GM10266 (cell line): Measurements from ENCODE around the gene THOP1.

Experiments
- DNase-seq: peaks from one replicate; pipeline ENCODE4 v3.0.0; 2012; ENCODE audit errors: extremely low spot score
- TF ChIP-seq, protein P1 (sequence below): IDR thresholded peaks from 2 replicates; pipeline ENCODE4 v1.5.1; 2012; ENCODE audit warnings: mild to moderate bottlenecking, low read depth; ENCODE audit not compliant: control insufficient read depth, insufficient read depth; ENCODE audit errors: missing control alignments

THOP1 gene

DNA sequence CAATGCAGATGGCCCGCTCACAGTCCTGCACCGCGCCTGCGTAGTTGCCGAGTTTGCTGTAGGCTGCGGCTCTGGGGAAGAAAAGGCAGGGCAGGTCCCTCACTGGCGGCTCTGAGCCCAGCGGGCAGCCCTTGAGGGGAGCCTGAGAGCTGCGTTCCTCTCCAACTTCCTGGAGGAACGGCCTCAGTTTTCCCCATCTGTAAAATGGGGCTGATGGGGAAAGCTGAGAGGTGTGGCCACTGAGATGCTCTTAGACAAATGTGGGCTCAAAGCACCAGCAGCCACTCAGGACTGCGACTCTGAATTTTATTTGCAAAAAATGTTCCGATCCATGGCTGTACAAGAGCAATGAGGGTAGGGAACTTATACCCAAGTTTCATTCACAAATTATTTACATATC lies 21.6 kb upstream of the THOP1 start:
- no peak for DNase-seq
- TF ChIP-seq, protein P1, sequence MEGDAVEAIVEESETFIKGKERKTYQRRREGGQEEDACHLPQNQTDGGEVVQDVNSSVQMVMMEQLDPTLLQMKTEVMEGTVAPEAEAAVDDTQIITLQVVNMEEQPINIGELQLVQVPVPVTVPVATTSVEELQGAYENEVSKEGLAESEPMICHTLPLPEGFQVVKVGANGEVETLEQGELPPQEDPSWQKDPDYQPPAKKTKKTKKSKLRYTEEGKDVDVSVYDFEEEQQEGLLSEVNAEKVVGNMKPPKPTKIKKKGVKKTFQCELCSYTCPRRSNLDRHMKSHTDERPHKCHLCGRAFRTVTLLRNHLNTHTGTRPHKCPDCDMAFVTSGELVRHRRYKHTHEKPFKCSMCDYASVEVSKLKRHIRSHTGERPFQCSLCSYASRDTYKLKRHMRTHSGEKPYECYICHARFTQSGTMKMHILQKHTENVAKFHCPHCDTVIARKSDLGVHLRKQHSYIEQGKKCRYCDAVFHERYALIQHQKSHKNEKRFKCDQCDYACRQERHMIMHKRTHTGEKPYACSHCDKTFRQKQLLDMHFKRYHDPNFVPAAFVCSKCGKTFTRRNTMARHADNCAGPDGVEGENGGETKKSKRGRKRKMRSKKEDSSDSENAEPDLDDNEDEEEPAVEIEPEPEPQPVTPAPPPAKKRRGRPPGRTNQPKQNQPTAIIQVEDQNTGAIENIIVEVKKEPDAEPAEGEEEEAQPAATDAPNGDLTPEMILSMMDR = no peak

DNA sequence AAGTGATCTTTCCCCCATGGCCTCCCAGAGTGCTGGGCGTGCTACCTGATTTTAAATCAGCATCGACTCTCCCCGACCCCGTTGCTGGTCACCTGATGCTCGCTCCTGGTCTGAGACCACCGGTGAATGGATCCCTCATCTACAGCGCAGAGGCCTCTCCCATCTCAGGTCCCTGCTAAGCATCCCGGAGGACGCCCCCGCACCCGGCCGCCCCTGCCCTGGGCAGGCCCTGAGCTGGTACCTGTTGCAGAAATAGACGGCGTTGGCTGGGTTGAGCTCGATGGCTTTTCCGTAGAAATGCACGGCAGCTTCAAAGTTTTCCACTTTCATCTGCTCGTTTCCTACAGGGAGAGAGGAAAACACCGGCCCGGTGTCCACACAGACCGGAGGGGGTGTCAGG lies 20.4 kb upstream of the THOP1 start:
- no peak for DNase-seq
- TF ChIP-seq, protein P1 = no peak

DNA sequence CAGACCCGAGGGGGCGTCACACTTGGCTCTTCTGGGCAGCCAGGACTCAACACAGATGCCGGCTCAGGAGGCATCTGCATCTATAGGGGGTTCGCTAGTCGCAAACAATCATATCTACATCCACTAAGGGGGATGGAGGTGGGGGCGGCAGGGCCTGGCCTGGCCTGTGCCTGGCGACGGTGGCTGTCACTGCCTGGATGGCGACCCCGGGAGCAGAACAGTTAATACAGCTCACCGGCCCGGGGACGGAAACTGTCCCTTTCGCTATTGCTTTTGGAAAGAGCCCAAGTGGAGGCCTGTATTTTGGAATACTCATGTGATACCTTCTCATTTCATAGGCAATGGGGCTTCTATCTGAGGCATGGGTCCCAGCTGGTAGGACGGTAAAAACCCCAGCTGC lies 19.9 kb upstream of the THOP1 start:
- TF ChIP-seq, protein P1 = no peak
- DNase-seq = no peak

DNA sequence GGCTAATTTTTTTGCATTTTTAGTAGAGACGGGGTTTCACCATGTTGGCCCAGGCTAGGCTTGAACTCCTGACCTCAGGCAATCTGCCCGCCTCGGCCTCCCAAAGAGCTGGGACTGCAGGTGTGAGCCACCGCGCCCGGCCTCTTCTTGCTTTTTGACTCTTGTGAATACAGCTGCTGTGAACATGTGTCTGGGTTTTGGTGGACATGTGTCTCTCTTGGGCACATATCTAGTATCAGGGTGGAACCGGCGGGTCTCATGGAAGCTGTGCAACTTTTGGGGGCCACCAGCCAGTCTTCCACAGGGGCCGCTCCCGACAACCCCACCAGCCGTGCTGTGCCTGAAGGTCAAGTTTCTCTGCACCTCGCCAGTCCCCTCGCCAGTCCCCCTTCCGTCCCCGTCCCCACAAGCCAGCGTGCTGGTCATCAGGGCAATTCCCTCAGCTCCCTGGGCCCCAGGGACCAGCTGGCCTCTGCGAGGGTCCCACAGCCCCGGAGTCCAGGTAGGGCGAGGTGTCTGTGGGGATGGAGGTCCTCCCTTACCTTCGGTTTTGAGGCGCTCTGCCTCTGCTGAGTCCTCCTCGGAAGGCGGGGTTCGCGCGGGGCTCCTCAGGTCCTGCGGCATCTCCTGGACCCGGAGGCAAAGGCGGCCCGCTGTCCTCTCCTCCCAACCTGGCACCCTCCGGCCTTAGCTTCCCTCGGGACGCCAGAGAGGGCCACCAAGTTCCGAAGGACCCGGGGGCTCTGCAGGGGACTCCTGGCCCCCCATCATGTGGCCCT lies 18.5 kb upstream of the THOP1 start:
- TF ChIP-seq, protein P1 = no peak

DNA sequence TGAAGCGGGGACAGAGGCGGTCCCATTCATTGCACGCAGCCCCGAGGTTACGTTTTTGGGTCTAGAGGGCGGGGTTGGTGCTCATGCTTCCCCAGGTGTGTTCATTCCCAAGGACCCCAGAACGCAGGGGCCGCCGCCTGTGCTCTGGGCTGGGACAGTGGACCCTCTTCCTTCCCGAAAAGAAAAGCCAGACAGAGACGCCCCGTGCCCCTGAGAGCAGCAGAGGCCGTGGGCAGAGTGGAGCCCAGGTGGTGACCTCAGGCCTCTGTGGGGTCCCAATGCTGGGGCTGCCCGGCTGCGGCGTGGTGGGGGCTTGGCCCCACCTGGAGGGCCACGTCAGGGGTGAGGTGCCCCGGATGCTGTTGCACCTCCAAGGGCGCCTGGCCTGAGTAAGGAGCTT lies 17.6 kb upstream of the THOP1 start:
- TF ChIP-seq, protein P1 = no peak
- no peak for DNase-seq

More for the DNA sequence above, 18.5 kb upstream of the THOP1 start:
- no peak for DNase-seq

DNA sequence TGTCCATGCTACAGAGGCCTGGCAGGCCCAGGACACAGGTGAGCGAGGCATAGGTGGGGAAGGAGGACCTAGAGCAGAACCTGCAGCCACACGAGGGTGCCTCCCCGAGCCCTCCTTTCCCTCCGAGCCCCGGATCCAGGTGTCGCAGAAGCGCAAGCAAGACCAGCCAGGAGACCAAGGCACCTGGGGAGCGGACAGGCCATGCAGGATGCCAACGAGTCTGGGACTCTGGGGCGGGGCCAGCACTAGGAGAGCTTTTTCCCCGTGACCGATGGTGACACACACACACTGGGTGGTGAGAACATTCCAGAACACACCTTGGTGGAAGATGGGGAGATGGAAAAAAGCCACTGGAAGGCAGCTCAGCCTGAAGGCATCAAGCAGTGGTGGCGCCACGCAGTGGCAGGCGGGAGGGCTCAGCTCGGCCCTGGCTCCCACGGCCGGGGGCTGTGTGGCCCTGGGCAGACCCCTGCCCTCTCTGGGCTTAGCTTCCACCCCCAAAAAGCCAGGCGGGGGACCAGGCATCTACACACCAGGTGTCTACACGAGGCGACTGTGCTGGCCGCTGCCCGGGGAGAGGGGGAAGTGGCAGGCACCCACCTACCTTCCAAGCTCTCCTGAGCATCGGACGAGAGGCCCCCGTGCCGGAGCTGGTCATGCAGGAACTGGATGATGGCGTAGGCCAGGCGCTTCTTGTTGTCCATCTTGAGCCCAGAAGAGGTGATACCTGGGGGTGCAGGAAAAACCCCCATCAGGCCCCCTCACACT lies 16.8 kb upstream of the THOP1 start:
- DNase-seq = no peak
- TF ChIP-seq, protein P1 = no peak

DNA sequence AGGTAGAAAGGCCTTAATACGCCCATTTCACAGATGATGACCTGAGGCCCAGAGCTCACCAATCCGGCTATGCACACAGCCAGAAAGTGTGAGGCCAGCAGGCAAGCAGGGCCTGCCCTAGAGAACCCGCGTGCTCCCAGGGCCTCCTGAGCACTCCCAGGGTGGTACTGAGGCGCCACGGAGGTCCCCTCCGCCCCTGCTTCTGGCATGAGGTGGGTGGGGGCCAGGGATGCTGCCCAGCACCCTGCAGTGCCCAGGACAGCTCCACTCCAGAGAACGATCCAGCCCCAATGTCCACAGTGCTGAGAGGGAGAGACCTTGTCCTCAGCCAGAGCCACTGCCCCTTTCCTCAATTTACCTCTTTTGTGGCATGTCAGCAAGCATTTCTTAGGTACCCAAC lies 16.1 kb upstream of the THOP1 start:
- TF ChIP-seq, protein P1 = no peak
- no peak for DNase-seq
